Measurements from ENCODE around the gene MAL.

Gene MAL

GRCh38 chr2:95057535-95058370 is 32.2 kb downstream of the MAL start:
- TF ChIP-seq CTCF (conservative IDR thresholded peaks at IDR 0.05): no peak
- no peak for TF ChIP-seq ZFX (IDR thresholded peaks at IDR 0.05)
- H3K27ac ChIP-seq: no peak overlapping the region

DNA sequence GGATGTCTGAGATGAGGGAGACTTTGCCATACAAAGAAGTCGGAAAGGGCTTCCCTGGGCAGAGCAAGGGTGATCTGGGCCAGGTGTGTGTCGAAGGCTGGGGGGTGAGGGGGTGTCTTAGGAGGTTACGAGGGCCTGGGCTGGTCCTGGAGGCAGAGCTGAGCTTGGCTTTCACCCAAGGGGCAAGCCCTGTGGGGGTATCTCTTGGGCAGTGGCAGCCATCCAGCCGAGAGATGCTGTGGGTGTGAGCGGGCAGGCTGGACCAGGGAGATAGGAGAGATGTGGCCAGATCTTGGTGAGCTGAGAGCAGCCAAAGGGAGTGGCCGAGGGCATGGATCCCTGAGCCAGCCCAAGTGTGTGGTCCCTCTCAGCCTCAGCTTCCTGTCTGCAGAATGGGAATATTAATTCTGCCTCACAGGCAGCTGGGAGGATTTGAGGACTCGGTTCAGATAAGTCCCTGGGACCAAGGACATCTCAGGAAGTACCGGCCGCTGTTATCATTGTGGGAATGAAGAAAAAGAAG is 33.0 kb downstream of the MAL start:
- H3K27ac ChIP-seq: no peak overlapping the region
- TF ChIP-seq ZFX (IDR thresholded peaks at IDR 0.05) (no peak), CTCF (conservative IDR thresholded peaks at IDR 0.05) (no peak)

- TF ChIP-seq ZFX (IDR thresholded peaks at IDR 0.05) (no peak), CTCF (conservative IDR thresholded peaks at IDR 0.05) (no peak)
- H3K27ac ChIP-seq: no peak overlapping the region
These were observed 33.6 kb downstream of the MAL start for GRCh38 chr2:95058989-95059641.

DNA sequence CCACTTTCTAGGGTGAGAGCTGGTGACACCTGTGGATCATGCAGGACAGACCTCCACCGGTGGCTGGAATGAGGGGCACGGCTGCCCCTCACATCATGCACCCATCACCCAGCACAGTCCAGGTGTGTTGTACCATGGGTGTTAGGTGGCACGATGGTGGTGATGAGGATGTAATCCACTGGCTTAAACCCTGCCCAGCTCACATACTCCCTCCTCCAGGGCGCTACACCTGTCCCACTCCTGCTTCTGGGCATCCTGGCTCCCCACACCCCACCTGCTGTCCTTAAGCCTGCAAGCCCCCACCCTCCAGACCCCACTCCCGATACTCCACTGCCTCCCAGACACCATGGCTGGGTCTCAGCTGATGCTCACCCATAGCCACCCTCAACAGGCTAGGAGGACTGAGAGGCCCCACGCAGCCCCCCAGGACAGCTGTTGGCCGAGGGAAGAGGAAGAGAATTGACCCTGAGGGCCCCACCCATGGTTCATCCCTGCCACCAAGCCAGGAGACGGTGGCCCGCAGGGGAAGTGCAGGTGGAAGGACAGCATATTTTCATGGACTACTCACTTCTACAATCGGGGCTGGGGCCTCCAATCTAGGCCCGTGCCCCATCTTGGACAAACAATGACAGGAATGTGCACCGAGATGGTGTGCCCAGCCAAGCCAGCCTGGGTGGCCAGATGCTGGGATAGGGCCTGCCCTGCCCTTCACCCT is 34.3 kb downstream of the MAL start:
- no peak overlapping the region for H3K27ac ChIP-seq

DNA sequence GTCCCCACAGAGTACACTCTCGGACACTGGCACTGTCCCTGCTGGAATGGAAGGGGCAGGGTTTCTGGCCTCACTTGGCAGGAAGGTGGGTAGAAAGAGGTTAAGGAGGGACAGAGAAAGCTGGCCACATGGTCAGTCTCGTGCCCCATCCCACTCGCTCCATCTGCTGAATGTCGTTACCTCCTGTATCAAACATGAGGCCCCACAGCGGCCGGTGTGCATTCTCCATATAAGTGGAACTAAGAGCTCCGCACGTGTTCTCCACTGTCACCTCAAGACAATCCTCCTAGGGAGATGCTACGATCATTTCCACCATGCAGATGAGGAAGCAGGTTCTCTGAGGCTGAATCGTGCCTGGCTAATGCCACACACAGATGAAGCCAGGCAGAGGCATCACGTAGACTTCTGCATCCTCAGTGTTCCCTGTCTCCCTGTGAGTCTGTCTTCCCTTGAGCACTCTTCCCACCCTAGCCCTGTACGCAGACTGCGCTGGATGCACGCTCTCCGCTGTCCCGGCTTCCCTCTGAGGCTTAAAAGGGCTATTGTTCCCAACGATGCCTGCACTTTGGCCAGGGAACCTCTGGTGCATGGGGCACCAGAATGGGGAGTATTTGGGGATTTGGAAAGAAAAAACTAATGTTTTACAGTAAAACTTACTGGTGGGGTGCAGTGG is 35.1 kb downstream of the MAL start:
- no peak for TF ChIP-seq CTCF (conservative IDR thresholded peaks at IDR 0.05)
- TF ChIP-seq ZFX (IDR thresholded peaks at IDR 0.05): no peak

More for the DNA sequence above, 34.3 kb downstream of the MAL start:
- TF ChIP-seq ZFX (IDR thresholded peaks at IDR 0.05) (no peak), CTCF (conservative IDR thresholded peaks at IDR 0.05) (no peak)

GRCh38 chr2:95061119-95061512 is 35.6 kb downstream of the MAL start:
- TF ChIP-seq CTCF (conservative IDR thresholded peaks at IDR 0.05) (no peak), ZFX (IDR thresholded peaks at IDR 0.05) (no peak)
- no peak overlapping the region for H3K27ac ChIP-seq

More for the DNA sequence above, 35.1 kb downstream of the MAL start:
- no peak overlapping the region for H3K27ac ChIP-seq

All from C4-2B (cell line).